Left ventricle myocardium inferior (tissue), 1 donor: Measurements from ENCODE around the gene SLC35F5. TPM values are rescaled to one million over a fixed set of nuclear protein-coding genes. Genes with fewer than 3 reads are reported as not detected.
"Not testable (repeated sequence)": the region's sequence is repeated elsewhere in the genome, so short reads cannot be mapped to it uniquely, and the experiment has no call there.

Experiments used
- DNase-seq: peaks from one replicate; pipeline ENCODE4 v3.0.0-alpha.2; 2020
- H3K27ac ChIP-seq: fragments of 200-600 bp; replicated peaks from 2 replicates; pipeline ENCODE4 v1.8.0; 2021
- H3K27me3 ChIP-seq: fragments of 200-600 bp; 2 replicates; pipeline ENCODE4 v1.8.0; 2021; ENCODE audit warnings: low read depth
- H3K36me3 ChIP-seq: fragments of 200-600 bp; 2 replicates; pipeline ENCODE4 v1.8.0; 2021
- H3K4me1 ChIP-seq: fragments of 200-600 bp; 2 replicates; pipeline ENCODE4 v1.8.0; 2021
- H3K4me3 ChIP-seq: fragments of 200-600 bp; 2 replicates; pipeline ENCODE4 v1.8.0; 2021; ENCODE audit warnings: mild to moderate bottlenecking, moderate library complexity
- H3K9me3 ChIP-seq: fragments of 200-600 bp; replicated peaks from 2 replicates; pipeline ENCODE4 v1.8.0; 2021
- CTCF ChIP-seq: fragments of 200-600 bp; IDR thresholded peaks from 2 replicates; pipeline ENCODE4 v1.8.0; 2021; ENCODE audit warnings: antibody characterized with exemption, mild to moderate bottlenecking, borderline replicate concordance
- intact Hi-C: fragments of 100-400 bp; cut with micrococcal nuclease; formaldehyde crosslinking; loops from one replicate; pipeline ENCODE4 v1.11.0; 2022
- total RNA-seq: library from RNA; stranded (reverse); fragmentation: NEBNext Ultra II Directional; extraction: Animal tissue kit (Norgen Biotek cat#: 25700); gene quantifications from one replicate; pipeline ENCODE4 v1.2.1, GENCODE V29; 2021
- donor health status: DM: no; HTN: yes; CAD: no; lungs with severe emphysema.

The SLC35F5 gene
- total RNA-seq, 1 donor from 2014 or later = 61.4 TPM

- no peak for TF ChIP-seq CTCF
- Histone ChIP-seq H3K36me3 (no peaks in the 10 kb centered on the region), H3K27me3 (no peaks in the 10 kb centered on the region), H3K4me3 (no peak overlapping the region), H3K27ac (peak overlapping the region; percentile 64), H3K9me3 (no peaks in the 10 kb centered on the region), H3K4me1 (peaks cover 18% of the 10 kb centered on the region)
- DNase-seq = no peak
- intact Hi-C loops = no loop called here
Observed at GRCh38 chr2:113694438-113694837, 62.0 kb downstream of the SLC35F5 start.

GRCh38 chr2:113692698-113693428 lies 63.6 kb downstream of the SLC35F5 start:
- Histone ChIP-seq H3K27me3 (no peaks in the 10 kb centered on the region), H3K4me1 (peaks cover 14% of the 10 kb centered on the region), H3K27ac (peak overlapping the region; percentile 64), H3K36me3 (no peaks in the 10 kb centered on the region), H3K9me3 (no peaks in the 10 kb centered on the region), H3K4me3 (no peak overlapping the region)
- DNase-seq = no peak
- intact Hi-C loops = no loop called here
- TF ChIP-seq CTCF = no peak

- DNase-seq, H3K4me3 ChIP-seq, H3K27me3 ChIP-seq, H3K9me3 ChIP-seq, H3K36me3 ChIP-seq, H3K27ac ChIP-seq, intact Hi-C loops: not testable (repeated sequence)
- peaks cover 14% of the 10 kb centered on the region for H3K4me1 ChIP-seq
Observed at GRCh38 chr2:113690871-113691270, 65.6 kb downstream of the SLC35F5 start.

- no peak for DNase-seq
- Histone ChIP-seq H3K4me3 (no peak overlapping the region), H3K4me1 (no peaks in the 10 kb centered on the region), H3K27ac (no peak overlapping the region), H3K36me3 (no peaks in the 10 kb centered on the region), H3K9me3 (no peaks in the 10 kb centered on the region), H3K27me3 (no peaks in the 10 kb centered on the region)
- no peak for TF ChIP-seq CTCF
- intact Hi-C loops = no loop called here
Observed at GRCh38 chr2:113686537-113686936, 69.9 kb downstream of the SLC35F5 start.

GRCh38 chr2:113685471-113685870 lies 71.0 kb downstream of the SLC35F5 start:
- Histone ChIP-seq H3K4me3 (no peak overlapping the region), H3K9me3 (no peaks in the 10 kb centered on the region), H3K4me1 (no peaks in the 10 kb centered on the region), H3K27me3 (no peaks in the 10 kb centered on the region), H3K27ac (no peak overlapping the region), H3K36me3 (no peaks in the 10 kb centered on the region)
- no peak for DNase-seq
- intact Hi-C loops = no loop called here
- no peak for TF ChIP-seq CTCF

GRCh38 chr2:113679457-113679856 lies 77.0 kb downstream of the SLC35F5 start:
- Histone ChIP-seq H3K27me3 (no peaks in the 10 kb centered on the region), H3K4me1 (peaks cover 32% of the 10 kb centered on the region), H3K27ac (no peak overlapping the region), H3K4me3 (no peak overlapping the region), H3K36me3 (no peaks in the 10 kb centered on the region), H3K9me3 (no peaks in the 10 kb centered on the region)
- no peak for DNase-seq
- intact Hi-C loops = no loop called here
- no peak for TF ChIP-seq CTCF
